ENCODE data around the gene BATF3. TPM values are rescaled to one million over a fixed set of nuclear protein-coding genes. Genes with fewer than 3 reads are reported as not detected.

BATF3 gene
- total RNA-seq, 6 experiments from 2014 or later = 0.68 to 2.7 (median 1.2) TPM; not detected in 3

GRCh38 chr1:212738330-212738729 lies 38.7 kb upstream of the BATF3 start:
- Histone ChIP-seq H3K4me3 (no peak overlapping the region), H3K27ac (no peak overlapping the region), H3K4me1 (no peaks in the 10 kb centered on the region), H3K36me3 (no peaks in the 10 kb centered on the region), H3K9me3 (no peaks in the 10 kb centered on the region), H3K27me3 (no peaks in the 10 kb centered on the region)
- TF ChIP-seq CTCF (IDR thresholded peaks at IDR 0.05) = no peak
- no peak for TF ChIP-seq POLR2A (IDR thresholded peaks at IDR 0.05)
- intact Hi-C loops (cut with DNase I) = no loop called here
- DNase-seq = no peak
- 84% methylated on average over 1 of the region's 1 CpG for WGBS (ENCODE audit: insufficient coverage, low coverage, low lambda C conversion rate, missing lambda C conversion rate)
- ATAC-seq = no peak

- intact Hi-C loops (cut with DNase I) = no loop called here
- Histone ChIP-seq H3K27ac (no peak overlapping the region), H3K4me3 (no peak overlapping the region), H3K9me3 (no peaks in the 10 kb centered on the region), H3K4me1 (no peaks in the 10 kb centered on the region), H3K27me3 (no peaks in the 10 kb centered on the region), H3K36me3 (no peaks in the 10 kb centered on the region)
- ATAC-seq (no peak), DNase-seq (no peak)
- TF ChIP-seq POLR2A (IDR thresholded peaks at IDR 0.05) = no peak
- no peak for TF ChIP-seq CTCF (IDR thresholded peaks at IDR 0.05)
Measured at GRCh38 chr1:212737559-212737958, 37.9 kb upstream of the BATF3 start.

GRCh38 chr1:212733109-212733508 lies 33.5 kb upstream of the BATF3 start:
- Histone ChIP-seq H3K36me3 (no peaks in the 10 kb centered on the region), H3K27ac (no peak overlapping the region), H3K27me3 (no peaks in the 10 kb centered on the region), H3K4me3 (no peak overlapping the region), H3K9me3 (no peaks in the 10 kb centered on the region), H3K4me1 (peaks cover 0 to 11% (median 0%) of the 10 kb centered on the region in 4 donors)
- no peak for ATAC-seq
- DNase-seq = no peak
- TF ChIP-seq CTCF (IDR thresholded peaks at IDR 0.05) (no peak), POLR2A (IDR thresholded peaks at IDR 0.05) (no peak)
- WGBS (ENCODE audit: insufficient coverage, low coverage, low lambda C conversion rate, missing lambda C conversion rate) = 92% methylated on average over 8 of the region's 8 CpGs
- intact Hi-C loops (cut with DNase I) = no loop called here

GRCh38 chr1:212731630-212732029 lies 32.0 kb upstream of the BATF3 start:
- H3K9me3 ChIP-seq = no peaks in the 10 kb centered on the region
- no peak overlapping the region for H3K4me3 ChIP-seq
- H3K27ac ChIP-seq = no peak overlapping the region
- 92% methylated on average over 1 of the region's 1 CpG for WGBS (ENCODE audit: insufficient coverage, low coverage, low lambda C conversion rate, missing lambda C conversion rate)
- no peaks in the 10 kb centered on the region for H3K36me3 ChIP-seq
- TF ChIP-seq POLR2A (IDR thresholded peaks at IDR 0.05) (no peak), CTCF (IDR thresholded peaks at IDR 0.05) (no peak)
- DNase-seq (no peak), ATAC-seq (no peak)
- no peaks in the 10 kb centered on the region for H3K27me3 ChIP-seq
- peaks cover 0 to 13% (median 0%) of the 10 kb centered on the region in 4 donors for H3K4me1 ChIP-seq
- intact Hi-C loops (cut with DNase I) = no loop called here

- peak overlapping the region in 1 of 3 donors; percentile 8 for H3K27ac ChIP-seq
Measured at GRCh38 chr1:212728606-212729005, 29.0 kb upstream of the BATF3 start.

More at GRCh38 chr1:212728606-212729005, 29.0 kb upstream of the BATF3 start:
- H3K9me3 ChIP-seq = no peaks in the 10 kb centered on the region
- intact Hi-C loops (cut with DNase I) = no loop called here
- DNase-seq (peak; percentile 47 to 64 (median 52)), ATAC-seq (peak; percentile 92 to 96 (median 94))
- no peak for TF ChIP-seq CTCF (IDR thresholded peaks at IDR 0.05)
- TF ChIP-seq POLR2A (IDR thresholded peaks at IDR 0.05) = no peak
- H3K36me3 ChIP-seq = no peaks in the 10 kb centered on the region
- no peaks in the 10 kb centered on the region for H3K27me3 ChIP-seq
- H3K4me3 ChIP-seq = no peak overlapping the region
- H3K4me1 ChIP-seq = peaks cover 0 to 13% (median 0%) of the 10 kb centered on the region in 4 donors
- WGBS (ENCODE audit: insufficient coverage, low coverage, low lambda C conversion rate, missing lambda C conversion rate) = 33% methylated on average over 5 of the region's 5 CpGs
